Measurements from ENCODE around the gene PIK3R2.

- TF ChIP-seq CTCF (optimal IDR thresholded peaks at IDR 0.05 in 1 of 3, IDR thresholded peaks at IDR 0.05 in 1 of 3, conservative IDR thresholded peaks at IDR 0.05 in 1 of 3; ENCODE audit: extremely low read depth in 1 of 3, insufficient read depth in 2 of 3, low read length in 3 of 3) (no peak), EZH2 (IDR thresholded peaks at IDR 0.05; ENCODE audit: low read length) (no peak)
Measured at GRCh38 chr19:18144906-18145305, 8.1 kb upstream of the PIK3R2 start.

Measured in keratinocyte (primary cell).